AG10803 (cell line): ENCODE results near the gene ARHGAP15.
A peak's percentile ranks its signal among the peaks of the same experiment; 100 is the strongest.

ENCODE experiments used
- DNase-seq: peaks from one replicate; pipeline ENCODE4 v3.0.0; 2010; ENCODE audit warnings: low read depth
- H3K4me3 ChIP-seq: 2 replicates; pipeline ENCODE4 v1.5.1; 2011; ENCODE audit warnings: mild to moderate bottlenecking, low read length, control low read depth
- TF ChIP-seq, protein P1 (sequence below): conservative IDR thresholded peaks from 2 replicates; pipeline ENCODE4 v1.5.1; 2011; ENCODE audit warnings: mild to moderate bottlenecking, low read length, control low read depth, inconsistent platforms

Gene ARHGAP15

DNA sequence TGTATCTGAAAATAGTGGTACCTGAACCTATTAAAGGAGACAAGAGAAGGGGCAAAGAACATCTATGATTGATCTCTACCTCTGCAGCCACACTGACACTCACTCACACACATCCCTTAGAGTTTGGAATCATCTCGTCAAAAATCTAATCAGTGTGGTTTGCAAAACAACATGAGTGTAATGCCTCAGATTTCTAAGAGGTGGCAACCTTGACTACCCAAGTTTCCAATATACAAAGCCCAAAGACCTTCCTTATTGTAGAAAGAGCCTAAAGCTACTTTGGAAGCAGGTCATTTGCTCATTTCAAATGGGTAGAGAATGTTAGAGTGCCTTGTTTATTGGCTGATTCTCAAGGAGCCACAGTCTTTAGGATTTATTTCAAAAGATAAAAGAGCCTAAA, 444.9 kb downstream of the ARHGAP15 start:
- TF ChIP-seq, protein P1, sequence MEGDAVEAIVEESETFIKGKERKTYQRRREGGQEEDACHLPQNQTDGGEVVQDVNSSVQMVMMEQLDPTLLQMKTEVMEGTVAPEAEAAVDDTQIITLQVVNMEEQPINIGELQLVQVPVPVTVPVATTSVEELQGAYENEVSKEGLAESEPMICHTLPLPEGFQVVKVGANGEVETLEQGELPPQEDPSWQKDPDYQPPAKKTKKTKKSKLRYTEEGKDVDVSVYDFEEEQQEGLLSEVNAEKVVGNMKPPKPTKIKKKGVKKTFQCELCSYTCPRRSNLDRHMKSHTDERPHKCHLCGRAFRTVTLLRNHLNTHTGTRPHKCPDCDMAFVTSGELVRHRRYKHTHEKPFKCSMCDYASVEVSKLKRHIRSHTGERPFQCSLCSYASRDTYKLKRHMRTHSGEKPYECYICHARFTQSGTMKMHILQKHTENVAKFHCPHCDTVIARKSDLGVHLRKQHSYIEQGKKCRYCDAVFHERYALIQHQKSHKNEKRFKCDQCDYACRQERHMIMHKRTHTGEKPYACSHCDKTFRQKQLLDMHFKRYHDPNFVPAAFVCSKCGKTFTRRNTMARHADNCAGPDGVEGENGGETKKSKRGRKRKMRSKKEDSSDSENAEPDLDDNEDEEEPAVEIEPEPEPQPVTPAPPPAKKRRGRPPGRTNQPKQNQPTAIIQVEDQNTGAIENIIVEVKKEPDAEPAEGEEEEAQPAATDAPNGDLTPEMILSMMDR = peak; percentile 4; the same call in 1 of the 2 replicates
- H3K4me3 ChIP-seq = no peak overlapping the region
- no peak for DNase-seq

- TF ChIP-seq, protein P1 = peak; percentile 54
- DNase-seq = no peak
- no peak overlapping the region for H3K4me3 ChIP-seq
Observed at GRCh38 chr2:143575340-143575739, 446.1 kb downstream of the ARHGAP15 start.

GRCh38 chr2:143577489-143577888, 448.3 kb downstream of the ARHGAP15 start:
- DNase-seq = no peak
- TF ChIP-seq, protein P1 = no peak
- H3K4me3 ChIP-seq = no peak overlapping the region

DNA sequence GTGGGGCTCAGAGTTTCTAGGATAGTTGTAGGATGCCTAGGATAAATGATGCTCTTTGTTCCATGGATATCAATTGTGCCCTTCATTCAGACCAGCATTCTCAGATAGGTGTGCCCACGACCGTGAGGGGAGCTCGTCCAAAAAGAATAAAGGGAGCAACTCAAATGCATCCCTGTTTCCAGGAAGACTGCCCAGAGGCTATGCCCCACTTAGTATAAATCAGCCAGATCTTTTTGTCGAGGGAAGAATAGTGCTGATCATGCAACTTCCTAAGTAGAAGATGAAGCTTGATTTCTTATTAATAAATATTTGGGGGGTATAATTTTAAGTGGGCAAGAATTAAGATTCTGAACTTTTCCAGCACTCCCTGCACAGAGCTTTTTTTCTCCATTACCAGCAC, 450.2 kb downstream of the ARHGAP15 start:
- TF ChIP-seq, protein P1 = no peak
- DNase-seq = no peak
- no peak overlapping the region for H3K4me3 ChIP-seq

DNA sequence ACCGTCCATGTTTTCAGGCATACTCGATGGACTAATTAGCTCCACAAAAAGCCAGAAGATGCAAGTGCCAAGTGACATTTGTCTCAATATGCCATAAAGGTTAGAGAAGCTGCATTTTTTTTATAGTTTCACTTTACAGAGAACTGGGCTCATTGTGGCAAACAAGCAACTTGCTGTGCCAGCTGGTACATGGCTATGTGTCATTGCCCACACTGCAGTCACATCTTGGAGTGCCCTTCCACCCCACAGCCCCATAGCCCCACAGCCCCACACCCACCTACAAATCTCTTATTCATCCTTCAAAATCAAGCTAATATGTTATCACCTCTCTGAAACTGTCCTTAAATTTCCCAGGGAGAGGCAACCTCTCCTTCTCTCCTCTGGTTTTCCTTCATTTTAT, 451.9 kb downstream of the ARHGAP15 start:
- TF ChIP-seq, protein P1 = no peak
- H3K4me3 ChIP-seq = no peak overlapping the region
- DNase-seq = no peak

DNA sequence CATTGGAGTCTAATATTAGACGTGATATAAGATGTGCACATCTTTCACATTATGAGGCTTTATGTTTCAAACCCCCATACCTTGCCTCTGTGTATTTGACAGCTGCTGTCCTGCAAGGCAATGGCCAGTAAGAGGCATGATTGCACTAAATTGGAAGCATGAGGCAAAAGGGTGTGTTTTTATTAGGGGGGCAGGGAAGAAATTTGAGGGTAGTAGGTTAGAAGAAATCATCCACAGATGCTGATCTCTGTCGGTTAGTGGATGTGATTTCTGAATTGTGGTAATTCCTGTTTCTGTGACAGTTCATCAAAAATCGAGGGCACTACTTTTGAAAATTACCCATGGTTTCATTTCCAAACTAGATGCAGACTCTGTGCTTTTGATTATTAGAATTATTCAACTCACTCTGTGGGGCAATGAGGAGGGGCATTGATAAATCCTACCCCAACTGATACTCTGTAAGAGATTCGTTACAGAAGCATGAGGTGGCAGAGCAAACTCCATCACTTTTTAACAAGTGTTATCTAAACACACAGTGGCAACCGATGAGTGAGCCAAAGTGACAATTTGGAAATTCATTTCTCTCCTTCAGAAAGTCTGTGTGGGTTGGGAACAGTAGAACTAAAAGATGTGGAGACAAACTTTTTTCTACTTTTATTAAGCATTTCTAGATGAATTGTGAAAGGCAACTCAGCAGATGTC, 453.0 kb downstream of the ARHGAP15 start:
- DNase-seq = peak; percentile 28
- 0 out of 2 replicates have a peak overlapping the region, but pooled peaks have one; percentile 6 for H3K4me3 ChIP-seq
- TF ChIP-seq, protein P1 = peak; percentile 48

GRCh38 chr2:143584936-143585335, 455.7 kb downstream of the ARHGAP15 start:
- H3K4me3 ChIP-seq = no peak overlapping the region
- TF ChIP-seq, protein P1 = no peak
- DNase-seq = no peak
